ENCODE results near the gene SAFB.

Gene SAFB

GRCh38 chr19:5622465-5623396 lies at the start of gene SAFB, which contains the start of gene SAFB2:
SAFB (plus strand) TSS chr19:5623083; CDS start chr19:5623206, 123 bp downstream.
SAFB2 (minus strand) TSS chr19:5622776; CDS start chr19:5622715, 61 bp downstream.
- DNase-seq (ENCODE audit: low read depth, low spot score) = peak; percentile 94

DNA sequence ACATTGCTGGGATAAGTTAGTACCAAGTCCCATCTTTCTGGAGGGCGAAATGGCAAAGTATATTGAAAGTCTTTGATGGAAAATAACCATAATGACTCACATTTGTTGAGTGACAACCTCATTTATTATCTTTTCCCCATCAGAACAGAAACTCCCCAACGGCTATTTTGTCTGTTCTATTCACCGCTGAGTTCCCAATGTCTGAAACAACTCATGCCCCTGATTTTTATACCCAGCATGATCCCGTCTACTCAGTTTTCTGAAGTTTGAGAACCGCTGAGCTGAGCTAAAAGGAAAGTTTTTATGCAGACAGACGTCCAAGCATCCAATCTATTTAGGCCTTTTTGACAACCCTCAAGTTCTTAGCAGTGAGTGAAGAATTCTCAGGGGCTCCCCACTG lies 47.3 kb upstream of the SAFB start:
- DNase-seq (ENCODE audit: low read depth, low spot score) = no peak

DNA sequence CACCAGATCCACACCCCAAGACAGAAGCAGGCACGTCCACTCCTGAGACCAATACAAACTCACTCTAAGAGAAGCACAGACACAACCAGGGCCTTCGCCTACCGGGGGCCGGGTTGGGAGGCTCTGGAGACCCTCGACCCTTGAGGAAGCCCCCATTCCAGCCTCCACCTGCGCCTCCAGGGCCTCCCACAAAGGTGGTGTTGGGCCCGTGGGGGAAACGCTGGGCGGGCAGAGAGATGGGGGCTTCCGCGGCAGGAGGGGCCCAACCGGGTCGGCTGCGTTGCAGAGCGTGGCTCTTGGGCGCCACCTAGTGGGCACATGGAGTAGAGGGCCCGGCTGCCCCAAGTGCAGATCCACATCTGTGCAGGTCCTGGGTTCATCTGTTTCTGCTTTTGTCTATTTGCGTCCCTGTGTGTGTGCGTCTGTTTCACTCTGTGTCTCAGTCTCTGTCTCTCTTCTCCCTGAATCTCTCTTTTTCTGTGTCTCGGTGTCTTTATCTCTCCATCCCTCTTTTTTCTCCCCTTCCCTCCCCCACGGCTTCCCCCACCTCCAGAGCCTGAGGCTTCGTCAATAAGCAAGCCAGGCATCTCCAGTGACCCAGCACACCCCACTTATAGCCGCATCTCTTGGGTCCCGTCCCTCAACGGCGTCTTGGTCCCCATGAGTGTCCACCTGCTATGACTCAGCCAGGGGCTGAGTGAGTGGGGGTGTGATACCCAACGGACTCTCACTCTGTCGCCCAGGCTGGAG lies 44.6 kb upstream of the SAFB start:
- DNase-seq (ENCODE audit: low read depth, low spot score) = no peak

- DNase-seq (ENCODE audit: low read depth, low spot score) = no peak
Observed at GRCh38 chr19:5579286-5579685, 43.6 kb upstream of the SAFB start.

GRCh38 chr19:5579697-5580096 lies 43.2 kb upstream of the SAFB start:
- DNase-seq (ENCODE audit: low read depth, low spot score) = no peak

DNA sequence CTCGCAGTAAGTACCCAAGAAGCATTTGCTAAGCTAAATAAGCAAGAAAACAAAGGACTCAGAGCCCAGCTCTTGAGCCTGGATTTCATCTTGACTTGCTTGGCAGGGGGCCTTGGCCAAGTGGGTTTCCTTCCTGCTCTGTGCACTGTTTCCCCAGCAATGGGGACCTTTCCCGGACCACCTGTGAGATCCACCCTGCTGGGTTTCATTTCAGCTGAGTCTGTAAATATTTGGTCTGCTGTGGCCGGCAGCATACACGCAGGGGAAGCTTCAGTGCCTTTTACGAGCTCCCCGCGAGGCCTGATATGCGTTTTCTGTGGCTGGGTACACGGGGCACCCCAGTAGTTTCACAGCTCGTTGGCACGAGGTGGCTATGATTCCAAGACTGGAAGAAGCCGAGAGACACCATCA lies 42.7 kb upstream of the SAFB start:
- DNase-seq (ENCODE audit: low read depth, low spot score) = no peak

- peak; percentile 45 for DNase-seq (ENCODE audit: low read depth, low spot score)
Observed at GRCh38 chr19:5585461-5586299, 37.2 kb upstream of the SAFB start.

DNA sequence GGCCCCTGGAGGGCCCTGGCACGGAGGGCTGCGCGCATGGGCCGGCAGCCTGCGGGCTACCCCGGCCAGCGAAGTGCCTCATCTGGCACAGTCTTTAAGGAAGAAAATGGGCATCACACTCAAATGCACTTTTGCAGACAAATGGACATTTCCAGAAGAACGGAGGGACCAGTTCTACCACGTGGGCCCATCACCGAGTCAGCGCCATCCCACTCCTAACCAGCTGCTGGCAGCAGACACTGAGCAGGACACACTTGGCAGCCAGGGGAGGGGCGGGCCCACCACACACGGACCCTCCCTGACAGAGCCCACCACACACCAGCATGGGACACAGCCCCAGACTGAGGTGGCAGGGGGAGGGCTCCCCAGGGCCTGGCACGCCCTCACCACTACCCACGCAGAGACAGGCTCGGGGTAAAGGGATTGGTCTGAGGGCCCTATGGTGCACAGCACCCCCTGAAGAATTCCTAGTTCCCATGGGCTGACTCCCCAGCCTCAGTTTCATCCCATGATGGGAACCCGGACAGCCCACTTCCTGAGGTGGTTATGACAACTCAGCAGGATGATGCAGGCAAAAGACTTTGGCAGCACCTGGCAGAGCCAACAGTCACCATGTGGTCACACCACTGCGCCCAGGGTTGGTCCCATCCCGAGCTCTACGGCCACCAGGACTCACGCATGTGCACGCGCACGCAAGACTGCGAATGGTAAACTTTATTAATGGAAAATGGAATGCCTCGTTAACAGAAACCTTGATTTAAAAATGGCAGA lies 36.4 kb upstream of the SAFB start:
- DNase-seq (ENCODE audit: low read depth, low spot score) = no peak

GRCh38 chr19:5587071-5587455 lies 35.8 kb upstream of the SAFB start:
- DNase-seq (ENCODE audit: low read depth, low spot score) = no peak

- no peak for DNase-seq (ENCODE audit: low read depth, low spot score)
Observed at GRCh38 chr19:5587661-5588060, 35.2 kb upstream of the SAFB start.

- DNase-seq (ENCODE audit: low read depth, low spot score) = no peak
Observed at GRCh38 chr19:5588441-5588840, 34.4 kb upstream of the SAFB start.

DNA sequence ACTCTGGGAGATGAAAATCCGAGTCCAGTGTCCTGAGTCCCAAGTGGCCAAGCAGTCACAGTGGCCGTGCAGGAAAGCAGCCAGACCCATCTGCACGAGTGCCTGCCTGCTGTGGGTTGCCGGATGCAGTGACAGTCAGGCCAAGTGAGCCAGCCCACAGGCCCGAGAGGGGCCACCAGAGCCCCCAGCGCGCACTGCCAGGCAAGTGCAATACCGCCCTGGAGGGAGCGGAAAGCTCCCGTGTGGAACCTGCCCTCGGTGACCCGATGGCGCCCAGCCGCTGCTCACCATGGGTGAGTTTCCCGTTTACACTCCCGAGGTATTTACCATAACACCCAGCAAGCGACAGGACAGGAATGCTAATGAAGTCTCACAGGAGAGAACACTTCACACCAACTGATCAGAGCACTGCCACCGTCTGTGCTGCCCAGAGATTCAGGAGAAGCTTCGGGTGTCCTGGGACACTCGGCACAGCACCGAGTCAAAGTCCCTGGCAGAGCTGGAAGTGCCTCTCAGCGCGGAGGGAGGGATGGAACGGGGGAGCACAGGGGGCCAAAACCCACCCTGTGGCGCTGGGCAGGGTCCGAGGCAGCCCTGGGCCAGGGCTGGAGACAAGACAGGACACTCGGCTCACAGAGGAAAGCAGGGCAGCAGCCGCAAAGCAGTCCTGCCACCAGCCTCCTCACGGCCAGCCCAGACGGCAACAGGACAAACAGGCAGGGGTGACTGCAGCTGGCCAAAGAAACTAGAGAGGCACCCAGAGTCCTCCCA lies 33.8 kb upstream of the SAFB start:
- no peak for DNase-seq (ENCODE audit: low read depth, low spot score)

DNA sequence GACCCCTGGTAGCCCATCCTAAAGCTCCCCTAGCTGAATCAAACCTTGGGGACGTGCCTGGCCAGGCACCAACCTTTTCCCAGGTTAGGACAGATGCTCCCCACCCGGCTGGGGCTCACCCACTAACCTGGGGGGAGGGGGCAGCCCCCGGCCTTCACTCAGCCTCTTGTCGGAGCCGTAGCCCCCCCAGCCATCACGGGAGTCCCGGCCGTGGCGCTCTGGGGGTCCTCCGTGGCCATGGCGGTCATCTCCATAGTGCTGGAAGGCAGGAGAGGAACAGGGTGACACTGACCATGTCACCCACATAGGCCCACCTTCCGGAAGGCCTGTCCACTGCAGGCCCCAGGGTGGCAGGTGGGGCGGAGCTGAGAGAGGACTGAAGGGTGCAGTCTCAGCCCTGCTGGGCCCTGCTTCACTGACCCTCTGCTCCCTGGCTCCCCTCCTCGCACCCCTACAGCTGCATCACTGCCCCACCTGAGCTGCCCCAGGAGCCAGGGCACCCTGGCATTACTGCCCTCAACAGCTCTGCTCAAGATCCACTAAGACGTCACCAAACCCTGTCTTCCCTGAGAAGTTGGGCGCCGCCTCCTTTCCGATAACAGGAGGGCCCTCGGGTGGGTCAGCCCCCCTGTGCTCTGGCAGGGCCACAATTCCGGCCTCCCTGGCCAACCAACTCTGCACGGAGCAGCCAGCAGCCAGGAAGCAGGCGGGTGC lies 32.6 kb upstream of the SAFB start:
- DNase-seq (ENCODE audit: low read depth, low spot score) = no peak

DNA sequence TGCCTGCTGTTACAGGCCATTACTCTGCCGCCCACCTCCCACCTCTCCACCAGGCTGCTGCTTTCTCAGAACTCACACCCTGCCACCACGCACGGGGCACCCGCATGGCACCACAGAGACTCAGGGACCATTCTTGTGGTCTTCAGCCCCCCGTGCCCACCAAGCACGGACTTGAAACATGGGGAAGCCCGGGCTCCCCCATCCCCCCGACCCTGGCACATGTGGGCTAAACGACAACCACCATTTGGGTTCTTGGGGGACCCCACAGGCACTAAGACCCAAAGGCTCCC lies 32.1 kb upstream of the SAFB start:
- no peak for DNase-seq (ENCODE audit: low read depth, low spot score)

DNA sequence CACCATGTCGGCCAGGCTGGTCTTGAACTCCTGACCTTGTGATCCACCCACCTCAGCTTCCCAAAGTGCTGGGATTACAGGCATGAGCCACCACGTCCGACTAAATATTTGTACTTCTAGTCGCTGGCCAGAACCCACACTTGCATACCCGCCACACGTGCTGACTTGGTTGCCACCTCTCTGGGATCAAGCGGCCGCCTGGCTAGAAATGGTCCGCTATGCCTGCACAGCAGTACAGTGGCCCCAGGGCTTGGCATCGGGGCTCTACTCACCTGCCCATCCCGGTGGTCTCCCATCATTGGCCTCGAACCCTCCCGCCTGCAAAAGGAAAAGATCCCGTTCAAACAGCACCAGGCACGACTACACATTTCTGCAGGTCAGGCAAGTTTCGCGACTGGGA lies 31.4 kb upstream of the SAFB start:
- no peak for DNase-seq (ENCODE audit: low read depth, low spot score)

DNA sequence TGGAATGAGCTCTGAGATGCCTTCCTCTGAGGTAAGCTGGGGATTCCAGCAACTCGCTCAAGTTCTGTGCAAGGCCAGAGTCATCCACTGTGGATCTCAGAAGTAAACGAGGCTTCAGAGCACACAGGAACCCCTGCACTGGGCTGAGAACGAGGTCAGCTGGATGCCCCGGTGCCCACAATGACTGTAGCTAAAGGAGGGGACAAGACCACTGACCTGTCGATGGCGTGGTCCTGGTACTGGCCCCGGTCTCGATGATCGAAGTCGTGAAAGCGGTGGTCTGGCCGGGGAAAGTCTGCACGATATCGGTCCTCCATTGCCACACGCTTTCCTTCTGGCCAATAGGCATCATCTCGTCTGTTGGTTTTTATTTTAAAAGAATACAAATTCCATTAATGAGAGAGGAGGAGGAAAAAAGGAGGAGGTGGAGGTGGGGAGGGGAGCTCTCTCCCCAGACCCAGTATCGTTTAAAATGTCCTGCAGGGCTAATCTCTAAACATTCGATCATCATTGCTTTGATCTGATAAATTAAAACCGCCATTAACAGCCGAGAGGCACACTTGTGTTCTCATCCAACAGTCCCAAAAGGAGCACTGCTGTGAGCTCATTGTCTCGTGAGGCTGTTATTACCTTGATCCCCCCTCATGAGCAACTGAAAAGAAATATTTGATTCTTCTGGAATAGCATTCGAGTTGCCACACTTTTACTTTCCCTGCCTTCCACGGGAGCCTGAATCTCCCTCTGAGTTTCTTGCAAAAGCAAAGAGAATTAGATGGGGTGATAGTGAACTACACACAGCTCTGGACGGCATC lies 30.1 kb upstream of the SAFB start:
- DNase-seq (ENCODE audit: low read depth, low spot score) = no peak

- DNase-seq (ENCODE audit: low read depth, low spot score) = no peak
Observed at GRCh38 chr19:5593343-5594255, 29.3 kb upstream of the SAFB start.

DNA sequence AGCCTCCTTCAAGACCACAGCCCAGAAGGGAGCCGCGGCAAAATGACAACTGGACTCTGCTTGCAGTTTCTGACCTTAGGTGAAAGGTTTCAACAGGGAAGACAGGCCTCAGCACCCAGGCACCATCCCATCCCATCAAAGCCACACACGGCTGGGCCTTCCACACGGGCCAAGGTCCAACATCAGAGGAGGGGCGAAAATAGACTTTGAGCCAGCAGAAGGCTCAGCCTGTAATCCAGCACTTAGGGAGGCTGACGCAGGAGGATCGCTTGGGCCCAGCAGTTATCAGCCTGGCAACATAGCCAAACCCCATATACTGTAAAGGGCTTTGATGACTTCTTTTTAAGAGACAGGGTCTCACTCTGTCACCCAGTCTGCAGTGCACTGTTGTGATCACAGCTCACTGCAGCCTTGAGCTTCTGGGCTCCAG lies 28.3 kb upstream of the SAFB start:
- no peak for DNase-seq (ENCODE audit: low read depth, low spot score)
